H1 (cell line): ENCODE results near the gene B3GALT5. TPM values are rescaled to one million over a fixed set of nuclear protein-coding genes. Genes with fewer than 3 reads are reported as not detected.

Experiments used
- CHD7 ChIP-seq: fragments of 300-600 bp; sonication (generic); IDR thresholded peaks from 2 replicates; pipeline ENCODE4 v1.7.1; 2012; ENCODE audit warnings: low read length, moderate library complexity, mild to moderate bottlenecking, inconsistent platforms; ENCODE audit not compliant: insufficient replicate concordance
- polyA plus RNA-seq, 7 experiments: library from polyadenylated mRNA; depleted of rRNA in 3 of 7; stranded (reverse) in 5 of 7; unstranded in 2 of 7; fragments of >200 nt in 5 of 7; fragments of 200-250 nt in 2 of 7; gene quantifications; 1 replicate in 5 of 7; 2 replicates in 1 of 7; 4 replicates in 1 of 7; pipeline versions ENCODE4 v1.2.1 to v1.2.3, GENCODE V29; 2011 to 2013; ENCODE audit warnings: missing spikeins in 2 of 7, mixed read lengths in 2 of 7
- total RNA-seq: library from RNA; stranded (reverse); fragmentation: NEBNext Ultra II Directional; extraction: Animal tissue kit (Norgen Biotek cat#: 25700); gene quantifications from 2 replicates; pipeline ENCODE4 v1.2.1, GENCODE V29; 2021

The B3GALT5 gene
- total and polyA plus RNA-seq, 2 of the 8 experiments (the other 6 are each of a cell fraction or from before 2014, with no cell fraction given), result 11.9 to 25.1 TPM

GRCh38 chr21:39651206-39651605 lies 38.5 kb downstream of the B3GALT5 start (continued):
- TF ChIP-seq CHD7, result no peak
